GM12865 (cell line): Measurements from ENCODE around the gene WDR33.

Source experiments
- DNase-seq: peaks from one replicate; pipeline ENCODE4 v3.0.0; 2010; ENCODE audit warnings: low read depth
- H3K4me3 ChIP-seq: 2 replicates; pipeline ENCODE4 v1.5.1; 2011; ENCODE audit warnings: mild to moderate bottlenecking, low read depth, low read length, control low read depth
- CTCF ChIP-seq: IDR thresholded peaks from 2 replicates; pipeline ENCODE4 v1.5.1; 2011; ENCODE audit warnings: low read length, control low read depth, low read depth, inconsistent platforms; ENCODE audit not compliant: insufficient read depth; ENCODE audit errors: missing control alignments

Gene WDR33

GRCh38 chr2:127664065-127664894, 146.7 kb downstream of the WDR33 start:
- no peak for DNase-seq
- H3K4me3 ChIP-seq = no peak overlapping the region
- TF ChIP-seq CTCF = no peak

GRCh38 chr2:127663566-127664064, 147.4 kb downstream of the WDR33 start:
- no peak for TF ChIP-seq CTCF
- H3K4me3 ChIP-seq = no peak overlapping the region
- no peak for DNase-seq

GRCh38 chr2:127662937-127663565, 147.9 kb downstream of the WDR33 start:
- no peak for DNase-seq

GRCh38 chr2:127661949-127662510, 148.9 kb downstream of the WDR33 start:
- no peak for TF ChIP-seq CTCF
- DNase-seq = no peak

More at GRCh38 chr2:127662937-127663565, 147.9 kb downstream of the WDR33 start:
- H3K4me3 ChIP-seq = no peak overlapping the region
- TF ChIP-seq CTCF = no peak

GRCh38 chr2:127661072-127661649, 149.8 kb downstream of the WDR33 start:
- no peak for TF ChIP-seq CTCF
- no peak for DNase-seq
- no peak overlapping the region for H3K4me3 ChIP-seq

More at GRCh38 chr2:127661949-127662510, 148.9 kb downstream of the WDR33 start:
- H3K4me3 ChIP-seq = no peak overlapping the region

GRCh38 chr2:127660291-127660578, 150.7 kb downstream of the WDR33 start:
- H3K4me3 ChIP-seq = no peak overlapping the region
- DNase-seq = no peak
- TF ChIP-seq CTCF = no peak
